Central memory CD4-positive, alpha-beta T cell (primary cell): ENCODE results near the gene IFNL4.
A peak's percentile ranks its signal among the peaks of the same experiment; 100 is the strongest.
"Not testable (repeated sequence)": the region's sequence is repeated elsewhere in the genome, so short reads cannot be mapped to it uniquely, and the experiment has no call there.

Experiments used
- DNase-seq: peaks from one replicate; pipeline ENCODE4 v3.0.0; 2022

IFNL4 gene

GRCh38 chr19:39219108-39219507 is 29.5 kb downstream of the IFNL4 start:
- DNase-seq, result not testable (repeated sequence)

DNA sequence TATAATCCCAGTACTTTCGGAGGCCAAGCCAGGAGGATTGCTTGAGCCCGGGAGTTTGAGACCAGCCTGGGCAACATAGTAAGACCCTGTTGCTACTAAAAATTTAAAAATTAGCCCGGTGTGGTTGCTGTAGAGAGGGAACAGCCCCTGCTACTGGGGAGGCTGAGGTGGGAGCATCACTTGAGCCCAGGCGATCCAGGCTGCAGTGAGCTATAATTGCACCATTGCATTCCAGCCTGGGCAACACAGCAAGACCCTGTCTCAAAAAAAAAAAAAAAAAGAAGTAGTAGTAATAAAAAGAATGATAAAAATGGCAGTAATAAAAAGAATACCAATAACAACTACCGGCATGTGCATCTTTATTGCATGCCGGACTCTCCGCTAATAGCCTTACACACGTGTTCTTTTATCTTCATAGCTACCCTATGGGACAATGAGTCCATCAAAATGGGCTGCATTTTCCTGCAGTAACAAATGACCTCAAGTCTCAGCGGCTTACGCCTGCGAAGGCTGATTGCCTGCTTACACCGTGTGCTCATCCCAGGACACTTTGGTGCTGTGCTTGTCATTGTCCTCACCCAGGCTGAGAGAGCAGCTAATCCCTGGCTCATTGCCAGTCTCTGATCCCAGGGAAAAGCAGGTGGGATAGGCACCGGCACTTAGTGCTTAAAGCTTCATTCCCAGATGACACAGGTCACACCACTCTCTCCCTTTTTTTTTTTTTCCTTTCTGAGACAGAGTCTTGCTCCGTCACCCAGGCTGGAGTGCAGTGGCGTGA is 30.2 kb downstream of the IFNL4 start:
- DNase-seq, result no peak

DNA sequence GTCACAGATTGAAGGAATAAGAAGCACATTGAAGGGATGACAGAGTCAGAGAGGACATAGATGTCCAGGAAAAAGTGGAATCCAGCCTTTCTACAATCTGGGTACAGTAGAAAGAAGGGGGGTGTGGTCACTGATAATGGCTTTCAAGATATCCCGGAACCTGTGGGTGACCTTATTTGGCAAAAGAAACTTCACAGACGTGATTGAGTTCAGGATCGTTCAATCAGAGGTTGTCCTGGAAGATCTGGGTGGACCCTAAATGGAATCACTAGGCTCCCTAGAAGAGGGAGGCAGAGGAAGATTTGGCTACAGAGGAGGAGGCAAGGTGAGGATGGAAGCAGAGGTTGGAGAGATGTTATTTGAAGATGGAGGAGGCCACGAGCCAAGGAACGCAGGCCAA is 31.6 kb downstream of the IFNL4 start:
- DNase-seq, result no peak

- not testable (repeated sequence) for DNase-seq
Observed at GRCh38 chr19:39215323-39215722, 33.3 kb downstream of the IFNL4 start.

DNA sequence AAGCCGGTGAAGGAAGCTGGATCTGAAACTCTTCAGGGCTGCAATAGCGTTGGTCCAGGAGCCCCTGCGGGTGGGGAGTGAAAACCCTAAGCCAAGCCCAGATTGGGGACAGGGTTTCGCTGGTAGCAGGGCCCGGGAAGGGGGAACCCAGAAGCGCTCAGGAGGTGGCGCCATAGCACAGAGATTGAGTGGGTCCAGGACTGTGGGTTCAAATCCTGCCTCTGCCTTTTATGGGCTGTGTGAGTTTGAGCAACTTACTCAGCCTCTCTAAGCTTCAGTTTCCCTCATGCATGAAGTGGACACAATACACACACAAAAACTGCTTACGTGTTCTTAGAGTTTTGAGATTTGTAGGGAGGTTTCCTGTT is 36.3 kb downstream of the IFNL4 start:
- peak; percentile 38 for DNase-seq

- DNase-seq, result no peak
Observed at GRCh38 chr19:39211731-39212374, 36.8 kb downstream of the IFNL4 start.

DNA sequence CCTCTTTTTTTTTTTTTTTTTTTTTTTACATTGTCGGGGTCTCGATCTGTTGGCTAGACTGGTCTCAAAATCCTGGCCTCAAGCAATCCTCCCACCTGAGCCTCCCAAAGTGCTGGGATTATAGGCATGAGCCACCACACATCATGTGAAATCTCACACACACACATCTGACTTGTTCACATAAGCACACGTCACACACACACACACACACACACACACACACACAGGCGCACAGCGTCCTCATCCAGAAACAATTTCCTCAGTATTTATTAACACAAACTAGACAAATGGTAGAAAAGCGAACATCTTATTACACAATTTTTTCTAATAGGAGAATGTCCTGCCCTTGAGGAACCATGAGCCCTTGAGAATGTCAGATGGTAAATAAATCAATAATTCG is 39.5 kb downstream of the IFNL4 start:
- DNase-seq, result no peak

GRCh38 chr19:39208175-39208795 is 40.4 kb downstream of the IFNL4 start:
- DNase-seq, result no peak

DNA sequence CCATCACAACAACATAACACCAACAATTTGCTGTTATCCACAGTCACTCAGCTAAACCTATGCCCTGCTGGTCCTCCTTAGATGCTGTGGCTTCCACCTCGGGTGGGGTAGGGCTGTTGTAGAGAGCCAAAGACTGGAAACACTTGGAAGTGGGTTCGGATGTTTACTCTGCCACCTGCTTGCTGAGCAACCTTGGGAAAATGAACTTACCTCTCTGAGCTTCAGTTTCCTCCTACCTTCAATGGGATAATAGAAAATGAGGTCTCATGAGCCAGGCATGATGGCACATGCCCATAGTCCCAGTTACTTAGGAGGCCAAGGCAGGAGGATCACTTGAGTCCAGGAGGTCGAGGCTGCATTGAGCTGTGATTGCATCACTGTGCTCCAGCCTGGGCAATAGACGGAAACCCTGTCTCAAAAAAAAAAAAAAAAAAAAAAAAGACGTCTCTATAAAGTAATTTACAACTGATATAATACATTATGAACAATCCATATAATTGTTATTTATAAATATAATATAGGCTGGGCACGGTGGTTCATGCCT is 41.3 kb downstream of the IFNL4 start:
- DNase-seq, result no peak

- DNase-seq, result no peak
Observed at GRCh38 chr19:39206122-39206521, 42.5 kb downstream of the IFNL4 start.

DNA sequence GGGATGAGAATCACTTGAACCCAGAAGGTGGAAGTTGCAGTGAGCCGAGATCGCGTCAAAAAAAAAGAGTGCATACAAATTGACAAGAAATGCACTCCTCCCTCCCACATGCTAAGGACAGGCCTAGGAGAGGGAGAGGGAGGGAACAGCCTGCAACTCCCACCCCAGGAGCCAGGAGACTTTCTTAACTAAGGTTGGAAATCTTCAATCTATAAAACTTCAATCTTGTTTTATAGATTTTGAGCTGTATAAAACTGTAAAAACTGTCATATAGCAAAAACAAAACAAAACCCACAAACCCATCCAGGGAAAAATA is 43.2 kb downstream of the IFNL4 start:
- DNase-seq, result no peak

DNA sequence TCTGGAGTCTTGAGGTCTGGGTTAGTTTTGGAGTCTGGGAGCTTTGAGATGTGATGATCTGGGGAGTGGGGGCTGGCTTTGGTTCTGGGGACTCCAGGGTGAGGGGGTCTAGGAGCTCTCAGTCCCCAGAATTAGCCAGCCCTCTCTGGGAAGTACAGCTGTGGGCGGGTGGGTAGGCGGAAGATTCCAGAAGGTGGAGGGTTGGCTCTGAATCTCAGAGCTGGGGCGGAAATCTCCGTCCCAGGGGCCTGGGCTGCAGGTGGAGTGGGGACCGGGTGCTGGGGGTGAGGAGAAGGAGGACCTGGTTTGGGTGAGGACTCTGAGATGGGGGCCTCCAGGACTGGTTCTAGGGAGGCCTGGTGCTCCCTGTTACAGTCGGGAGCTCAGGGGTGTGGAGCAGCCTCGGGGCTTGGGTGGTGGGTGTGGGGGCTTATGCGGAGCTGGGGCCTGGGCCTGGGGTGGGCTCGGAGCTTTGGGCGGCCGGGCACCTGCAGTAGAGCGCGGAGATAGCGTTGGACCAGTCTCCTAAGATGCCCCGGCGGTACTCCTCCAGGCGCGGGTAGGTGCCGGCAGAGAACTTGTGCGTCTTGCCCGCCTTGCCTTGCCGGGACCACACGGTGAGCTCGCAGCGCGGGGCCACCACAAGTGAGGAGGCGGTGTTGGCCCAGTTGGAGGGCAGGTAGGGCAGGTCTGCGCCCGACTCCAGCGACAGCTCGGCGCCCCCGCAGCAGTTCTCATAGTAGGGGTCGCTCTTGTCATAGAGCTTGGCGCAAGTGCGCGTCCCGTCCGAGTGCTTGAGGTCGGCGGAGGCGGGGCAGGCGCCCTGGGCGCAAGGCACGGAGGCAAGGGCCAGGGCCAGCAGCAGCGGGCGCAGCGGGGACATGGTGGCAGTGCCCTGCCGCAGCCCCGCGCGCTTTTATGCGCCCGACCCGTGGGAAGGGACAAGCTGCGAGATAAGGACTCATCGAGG is 45.0 kb downstream of the IFNL4 start, which contains the start of gene SYCN:
TSS of gene SYCN (minus strand) at position 892 of the 970 bp plus-strand sequence. CDS start at position 883, 9 bp downstream.
- no peak for DNase-seq

DNA sequence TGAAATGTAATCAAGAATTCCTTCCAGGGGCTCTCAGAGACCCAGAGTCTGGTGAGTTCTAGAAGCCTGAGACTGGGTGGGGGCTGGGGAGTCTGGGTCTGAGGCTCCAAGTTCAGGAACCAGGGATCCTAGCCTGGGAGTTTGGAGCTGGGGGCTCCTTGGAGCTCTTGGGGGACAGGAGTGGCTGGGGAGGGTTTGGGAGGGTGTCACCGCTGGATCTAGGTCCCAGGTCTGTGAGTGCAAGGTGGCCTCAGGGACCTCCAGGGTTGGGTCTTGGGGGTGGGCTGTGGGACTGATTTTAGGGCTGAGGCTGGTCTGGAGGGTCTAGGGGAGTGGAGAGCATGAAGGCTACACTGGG is 45.7 kb downstream of the IFNL4 start:
- DNase-seq, result no peak

DNA sequence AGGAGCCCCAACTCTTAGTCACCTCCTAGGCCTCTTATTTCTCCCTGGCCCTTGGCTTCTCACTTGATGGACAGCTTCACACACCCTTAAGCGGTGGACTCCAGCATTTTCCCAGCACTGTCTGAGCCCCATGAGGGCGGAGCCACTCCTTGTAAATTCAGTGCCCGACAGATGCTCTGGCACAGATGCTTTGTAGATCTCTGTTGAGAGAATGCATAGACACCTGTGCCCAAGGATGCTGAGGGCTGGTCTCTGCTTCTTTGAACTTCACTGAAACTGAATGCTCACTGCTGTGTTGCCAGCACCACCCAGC is 47.9 kb downstream of the IFNL4 start:
- no peak for DNase-seq

DNA sequence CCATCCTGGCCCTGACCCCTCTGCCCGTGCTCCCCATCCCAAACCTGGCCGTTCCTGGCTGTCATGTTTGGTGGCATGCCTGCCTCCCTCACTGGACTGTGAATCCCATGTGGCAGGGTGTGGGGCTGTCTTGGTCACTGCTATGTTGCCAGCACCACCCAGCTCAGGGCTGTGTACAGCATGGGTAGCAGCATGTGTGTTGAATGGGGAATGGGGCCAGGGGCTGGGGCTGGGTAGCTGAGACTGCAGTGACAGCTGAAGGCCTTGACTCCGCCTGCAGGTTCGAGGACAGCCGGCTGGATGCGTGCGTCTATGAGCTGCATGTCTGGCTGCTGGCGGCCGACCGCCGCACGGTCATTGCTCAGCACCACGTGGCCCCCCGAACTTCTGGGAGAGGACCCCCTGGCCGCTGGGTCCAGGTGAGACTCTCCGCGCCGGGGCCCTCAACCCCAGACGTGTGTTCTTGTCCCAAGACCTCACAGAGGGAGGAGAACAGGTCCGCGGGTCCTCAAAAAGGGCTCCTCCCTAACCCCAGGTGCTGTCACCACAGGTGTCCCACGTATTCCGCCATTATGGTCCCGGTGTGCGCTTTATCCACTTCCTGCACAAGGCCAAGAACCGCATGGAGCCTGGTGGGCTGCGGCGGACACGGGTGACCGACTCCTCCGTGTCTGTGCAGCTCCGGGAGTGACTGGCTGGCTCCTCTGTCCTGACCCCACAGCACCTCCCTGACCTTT is 48.4 kb downstream of the IFNL4 start:
- DNase-seq, result no peak

DNA sequence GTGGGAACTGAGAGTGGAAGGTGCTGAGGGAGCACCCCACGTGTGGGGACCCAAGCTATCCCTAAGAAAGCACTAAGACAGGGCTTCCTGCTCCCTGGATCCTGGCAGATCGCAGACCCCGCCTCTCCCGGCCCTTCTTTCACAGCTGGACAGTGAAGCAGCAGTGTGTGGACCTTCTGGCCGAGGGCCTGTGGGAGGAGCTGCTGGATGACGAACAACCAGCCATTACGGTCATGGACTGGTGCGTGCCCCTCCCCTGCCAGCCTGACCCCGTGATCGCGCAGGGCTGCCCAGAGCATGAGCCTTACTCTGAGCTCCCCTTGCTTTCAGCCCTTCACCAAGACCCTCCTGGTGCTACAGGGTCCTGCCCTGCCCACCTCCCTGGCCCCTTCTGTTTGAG is 49.6 kb downstream of the IFNL4 start:
- no peak for DNase-seq

GRCh38 chr19:39197808-39198207 is 50.8 kb downstream of the IFNL4 start:
- no peak for DNase-seq

DNA sequence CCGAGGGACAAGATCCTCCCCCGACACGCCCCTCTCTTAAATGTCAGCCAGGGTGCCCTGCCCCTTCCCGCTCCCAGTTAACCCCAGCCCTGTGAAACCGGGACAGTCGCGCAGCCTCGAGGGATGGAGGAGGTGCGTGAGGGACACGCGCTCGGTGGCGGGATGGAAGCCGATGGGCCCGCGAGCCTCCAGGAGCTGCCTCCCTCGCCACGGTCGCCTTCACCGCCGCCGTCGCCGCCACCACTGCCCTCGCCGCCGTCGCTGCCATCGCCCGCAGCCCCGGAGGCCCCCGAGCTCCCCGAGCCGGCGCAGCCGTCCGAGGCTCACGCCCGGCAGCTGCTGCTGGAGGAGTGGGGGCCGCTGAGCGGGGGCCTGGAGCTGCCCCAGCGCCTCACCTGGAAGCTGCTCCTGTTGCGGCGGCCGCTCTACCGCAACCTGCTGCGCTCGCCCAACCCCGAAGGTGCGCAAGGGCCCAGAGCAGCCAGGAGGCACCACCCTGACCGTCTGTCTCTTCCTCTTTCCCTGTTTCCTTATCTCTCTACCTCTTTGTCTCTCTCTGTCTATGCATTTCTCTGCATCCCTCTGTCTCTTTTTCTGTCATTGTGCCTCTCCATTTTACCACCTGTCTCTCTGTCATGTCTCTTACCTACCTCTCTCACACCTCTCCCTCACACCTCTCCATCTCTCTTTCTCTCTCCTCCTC is 51.6 kb downstream of the IFNL4 start, which contains the start of gene NCCRP1:
TSS of gene NCCRP1 (plus strand) at position 105 of the 703 bp plus-strand sequence. CDS start at position 124, 19 bp downstream.
- no peak for DNase-seq

GRCh38 chr19:39196320-39196719 is 52.3 kb downstream of the IFNL4 start:
- DNase-seq, result no peak
